Retinal pigment epithelial cell (primary cell): ENCODE results near the gene LAGE3.
A peak's percentile ranks its signal among the peaks of the same experiment; 100 is the strongest.

ENCODE experiments used
- DNase-seq: peaks from one replicate; pipeline ENCODE4 v3.0.0-alpha.2; 2010; ENCODE audit warnings: low read depth
- H3K4me3 ChIP-seq: 2 replicates; pipeline ENCODE4 v1.5.1; 2011; ENCODE audit warnings: mild to moderate bottlenecking, low read length, control low read depth, moderate library complexity
- TF ChIP-seq, protein P1 (sequence below): conservative IDR thresholded peaks from 2 replicates; pipeline ENCODE4 v1.5.1; 2011; ENCODE audit warnings: low read depth, low read length, control low read depth, inconsistent platforms

LAGE3 gene

DNA sequence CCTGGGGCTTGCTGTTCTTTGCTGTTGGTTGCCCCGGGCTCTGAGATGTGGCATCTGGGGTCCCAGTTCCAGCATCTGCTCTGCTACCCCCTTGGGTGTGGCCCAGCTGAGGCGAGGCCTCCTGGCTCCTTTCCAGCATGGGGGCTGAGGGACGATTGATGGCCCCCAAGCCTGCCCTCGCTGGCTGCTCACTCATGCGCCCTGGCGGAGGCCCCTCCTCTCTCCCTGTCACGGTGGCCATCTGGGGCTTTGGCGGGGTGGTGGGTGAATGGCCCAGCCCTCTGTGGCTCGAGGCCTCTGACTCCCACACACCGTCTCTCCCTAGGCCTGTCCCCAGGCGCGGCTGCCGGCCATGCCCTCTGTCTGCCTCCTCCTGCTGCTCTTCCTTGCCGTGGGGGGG lies 19.2 kb downstream of the LAGE3 start:
- no peak for DNase-seq
- TF ChIP-seq, protein P1, sequence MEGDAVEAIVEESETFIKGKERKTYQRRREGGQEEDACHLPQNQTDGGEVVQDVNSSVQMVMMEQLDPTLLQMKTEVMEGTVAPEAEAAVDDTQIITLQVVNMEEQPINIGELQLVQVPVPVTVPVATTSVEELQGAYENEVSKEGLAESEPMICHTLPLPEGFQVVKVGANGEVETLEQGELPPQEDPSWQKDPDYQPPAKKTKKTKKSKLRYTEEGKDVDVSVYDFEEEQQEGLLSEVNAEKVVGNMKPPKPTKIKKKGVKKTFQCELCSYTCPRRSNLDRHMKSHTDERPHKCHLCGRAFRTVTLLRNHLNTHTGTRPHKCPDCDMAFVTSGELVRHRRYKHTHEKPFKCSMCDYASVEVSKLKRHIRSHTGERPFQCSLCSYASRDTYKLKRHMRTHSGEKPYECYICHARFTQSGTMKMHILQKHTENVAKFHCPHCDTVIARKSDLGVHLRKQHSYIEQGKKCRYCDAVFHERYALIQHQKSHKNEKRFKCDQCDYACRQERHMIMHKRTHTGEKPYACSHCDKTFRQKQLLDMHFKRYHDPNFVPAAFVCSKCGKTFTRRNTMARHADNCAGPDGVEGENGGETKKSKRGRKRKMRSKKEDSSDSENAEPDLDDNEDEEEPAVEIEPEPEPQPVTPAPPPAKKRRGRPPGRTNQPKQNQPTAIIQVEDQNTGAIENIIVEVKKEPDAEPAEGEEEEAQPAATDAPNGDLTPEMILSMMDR, result no peak
- H3K4me3 ChIP-seq, result peak overlapping the region; percentile 65

DNA sequence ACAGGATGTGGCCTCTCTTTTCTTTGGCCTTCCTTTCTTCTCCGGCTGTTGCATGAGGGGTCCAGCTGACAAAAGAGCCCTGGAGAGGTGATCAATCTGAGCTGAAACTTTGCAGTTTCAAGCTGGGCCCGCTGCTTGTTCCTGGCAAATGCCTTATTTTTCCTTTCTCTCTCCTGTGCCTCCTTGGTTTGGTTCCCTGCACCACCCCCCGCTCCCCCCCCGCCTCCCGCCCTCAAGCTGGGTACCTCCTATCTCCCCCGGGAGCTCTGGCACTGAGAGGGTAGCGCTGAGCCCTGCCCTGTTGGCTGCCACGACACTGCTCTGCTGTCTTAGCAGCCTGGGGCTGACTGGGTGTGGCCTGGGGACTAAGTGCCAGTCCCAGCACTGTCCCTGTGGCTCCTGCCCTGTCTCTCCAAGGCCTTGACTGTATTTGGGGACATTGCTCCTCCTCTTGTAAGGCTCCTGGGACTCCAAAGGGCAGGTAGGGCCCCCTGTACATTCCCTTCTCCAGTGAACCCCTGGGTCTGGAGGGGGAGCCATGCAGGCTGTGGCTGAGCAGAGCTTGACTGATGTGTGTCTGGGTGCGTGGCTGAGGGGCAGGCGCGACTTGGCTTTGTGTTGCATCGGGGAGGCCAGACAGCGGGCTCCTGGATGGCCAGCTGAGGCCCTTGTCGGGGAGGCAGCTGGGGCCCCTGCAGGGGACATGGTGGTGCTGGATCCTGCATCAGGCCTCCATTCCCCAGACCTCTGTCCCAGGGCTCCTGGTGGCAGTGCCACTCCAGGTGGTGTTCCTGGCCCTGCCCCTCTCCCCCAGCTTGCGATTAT lies 19.9 kb downstream of the LAGE3 start:
- no peak for DNase-seq
- TF ChIP-seq, protein P1, result no peak
- H3K4me3 ChIP-seq, result peak overlapping the region; percentile 65

DNA sequence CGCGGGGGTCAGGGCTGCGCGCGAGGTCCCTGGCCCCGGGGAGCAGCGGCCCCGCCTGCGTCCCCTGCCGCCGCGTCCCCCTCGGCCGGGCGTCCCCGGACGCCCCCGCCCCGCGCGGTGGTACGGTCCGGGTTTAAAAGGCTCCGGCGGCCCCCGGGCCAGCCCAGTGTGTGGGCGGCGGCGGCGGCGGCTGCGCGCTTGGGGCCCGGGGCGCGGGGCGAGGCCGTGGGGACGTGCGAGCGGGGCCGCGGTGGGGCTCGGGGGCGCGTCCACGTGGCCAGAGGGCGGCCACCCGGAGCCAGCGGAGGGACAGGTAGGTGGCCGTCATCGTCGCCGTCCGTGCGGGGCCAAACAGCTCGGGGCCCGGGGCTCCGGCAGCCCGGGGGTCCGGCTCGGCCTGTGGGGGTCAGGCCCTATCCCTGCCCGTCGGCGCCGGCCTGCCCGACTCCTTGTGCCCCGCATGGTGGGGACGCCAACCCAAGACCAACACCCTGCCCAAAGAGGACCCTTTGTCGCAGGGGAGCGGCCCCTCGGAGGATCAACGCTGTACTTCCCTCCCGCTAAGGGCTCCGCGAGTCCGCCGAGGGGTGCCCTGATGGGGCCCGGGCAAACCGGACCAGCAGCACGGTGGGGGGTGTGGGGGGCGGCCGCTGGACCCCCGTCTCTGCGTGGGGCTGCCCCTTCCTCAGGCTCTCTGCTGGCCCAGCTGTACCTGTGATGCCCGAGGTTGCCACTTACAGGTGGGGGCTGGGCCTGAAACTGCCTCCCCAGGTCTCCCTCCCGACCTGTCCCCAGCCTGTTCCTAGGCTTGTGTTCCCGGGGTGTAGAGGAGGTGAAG lies 20.7 kb downstream of the LAGE3 start, which contains the start of gene PLXNA3:
TSS of gene PLXNA3 (plus strand) at position 166 of the 838 bp plus-strand sequence. CDS start 1,903 bp downstream, outside the sequence.
- TF ChIP-seq, protein P1, result no peak
- DNase-seq, result no peak
- peak within 1 kb of the TSS; percentile 65 for H3K4me3 ChIP-seq

DNA sequence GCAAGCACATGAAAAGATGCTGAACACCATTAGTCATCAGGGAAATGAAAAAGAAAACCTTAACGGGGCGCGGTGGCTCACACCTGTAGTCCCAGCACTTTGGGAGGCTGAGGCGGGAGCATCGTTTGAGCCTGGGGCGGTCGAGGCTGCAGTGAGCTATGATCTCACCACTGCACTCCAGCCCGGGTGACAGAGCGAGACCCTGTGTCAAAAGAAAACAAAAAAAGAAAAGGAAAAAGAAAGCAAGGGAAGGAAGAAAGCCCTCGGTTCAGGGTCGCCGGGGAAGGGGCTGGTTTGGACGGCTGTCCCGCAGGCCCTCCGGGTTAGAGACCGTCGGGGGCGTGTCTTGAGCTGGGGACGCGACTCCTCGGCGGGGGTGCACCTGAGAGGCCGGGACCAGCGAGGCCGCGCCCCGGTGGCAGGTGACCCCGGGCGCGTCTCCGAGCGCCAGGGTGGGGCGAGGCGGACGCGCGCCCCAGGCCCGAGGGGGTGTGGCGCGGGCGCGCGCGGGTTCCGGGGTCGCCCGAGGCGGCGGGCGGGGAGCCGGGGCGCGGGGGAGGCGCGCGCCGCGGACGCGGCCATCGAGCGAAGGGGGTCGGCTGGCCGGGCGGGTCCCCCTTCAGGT lies 21.5 kb downstream of the LAGE3 start:
- peak overlapping the region; percentile 44 for H3K4me3 ChIP-seq
- TF ChIP-seq, protein P1, result no peak
- DNase-seq, result no peak

DNA sequence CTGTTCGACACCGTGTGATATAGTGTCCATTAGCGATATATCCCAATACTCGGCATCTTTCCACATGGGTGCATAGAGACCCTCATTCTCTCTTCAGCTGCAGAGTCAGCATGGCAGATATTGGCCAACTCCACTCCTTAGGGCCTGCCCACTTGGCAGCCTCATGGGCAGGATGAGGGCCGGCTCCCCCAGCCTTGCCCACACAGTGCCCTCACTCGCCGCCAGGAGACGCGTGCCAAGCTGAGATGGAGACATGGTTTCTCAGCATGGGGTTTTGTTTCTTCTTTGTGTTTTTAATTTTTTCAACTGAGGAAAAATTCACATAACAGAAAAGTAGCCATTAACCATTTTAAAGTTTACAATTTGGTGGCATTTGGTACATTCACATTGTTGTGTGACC lies 26.3 kb downstream of the LAGE3 start:
- no peak overlapping the region for H3K4me3 ChIP-seq
- TF ChIP-seq, protein P1, result no peak
- no peak for DNase-seq

DNA sequence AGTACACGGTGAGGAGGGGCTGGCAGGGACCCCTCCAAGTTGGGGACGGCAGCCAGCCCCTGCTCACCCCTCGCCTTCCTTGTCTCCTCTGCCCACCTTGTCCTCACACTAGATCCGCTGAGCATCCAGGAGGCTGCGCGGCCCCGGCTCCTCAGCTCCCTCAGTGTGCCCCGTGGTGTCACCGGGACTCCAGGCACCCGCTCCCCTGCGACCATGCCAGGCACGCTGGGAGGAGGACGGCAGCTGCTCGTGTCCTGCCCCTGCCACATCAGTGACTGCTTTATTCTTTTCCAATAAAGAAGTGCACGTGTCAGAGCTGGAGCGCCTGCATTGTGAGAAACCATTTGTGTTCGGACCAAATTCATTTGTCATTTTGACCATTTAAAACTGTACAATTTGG lies 28.8 kb downstream of the LAGE3 start:
- no peak for DNase-seq
- TF ChIP-seq, protein P1, result no peak
- H3K4me3 ChIP-seq, result no peak overlapping the region
